SU-DHL-6 (cell line): ENCODE measurements around the gene SELENOS.

Experiments
- EZH2phosphoT487 ChIP-seq: fragments of 200-600 bp; sonication (generic), shearing (Covaris generic); conservative IDR thresholded peaks from 2 replicates; pipeline ENCODE4 v1.6.1; 2018; ENCODE audit warnings: mild to moderate bottlenecking, antibody characterized with exemption, low read length, moderate library complexity, mixed read lengths
- TF ChIP-seq, protein P1 (sequence below): fragments of 200-600 bp; sonication (generic); IDR thresholded peaks from one replicate; pipeline ENCODE4 v1.5.1; 2017; ENCODE audit warnings: antibody characterized with exemption, mild to moderate bottlenecking, low read length, moderate library complexity; ENCODE audit not compliant: insufficient read depth, poor library complexity, severe bottlenecking

DNA sequence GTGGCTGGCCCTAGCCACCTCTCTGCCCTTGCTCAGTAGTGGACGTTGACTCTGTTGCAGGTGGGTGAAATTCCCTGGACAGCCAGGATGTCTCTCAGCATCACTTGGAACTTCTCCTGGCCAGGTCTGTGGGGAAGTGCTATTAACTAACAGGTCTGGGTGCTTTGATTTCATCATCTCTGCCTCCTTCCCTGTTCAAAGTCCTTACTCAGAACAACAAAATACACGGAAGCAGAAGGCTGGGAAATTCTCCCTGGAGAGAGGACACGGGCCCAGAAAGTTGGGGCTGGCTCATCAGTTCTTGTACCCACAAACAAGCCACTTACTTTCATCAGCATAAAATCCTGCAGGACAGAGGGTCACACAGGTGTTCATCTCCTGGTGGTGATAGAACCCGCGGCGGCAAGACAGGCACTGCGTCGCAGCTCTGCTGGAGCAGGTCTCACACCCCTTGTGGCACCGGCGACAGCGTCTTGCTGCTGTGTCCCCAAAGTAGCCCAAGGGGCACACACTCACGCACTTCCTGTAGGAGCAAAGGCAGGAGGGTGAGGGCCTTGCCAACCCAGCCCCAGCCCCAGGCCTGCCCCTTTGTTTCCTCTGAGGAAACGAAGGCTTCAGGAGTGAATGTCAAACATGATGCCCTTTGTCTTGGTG lies 47.4 kb upstream of the SELENOS start:
- TF ChIP-seq, protein P1, sequence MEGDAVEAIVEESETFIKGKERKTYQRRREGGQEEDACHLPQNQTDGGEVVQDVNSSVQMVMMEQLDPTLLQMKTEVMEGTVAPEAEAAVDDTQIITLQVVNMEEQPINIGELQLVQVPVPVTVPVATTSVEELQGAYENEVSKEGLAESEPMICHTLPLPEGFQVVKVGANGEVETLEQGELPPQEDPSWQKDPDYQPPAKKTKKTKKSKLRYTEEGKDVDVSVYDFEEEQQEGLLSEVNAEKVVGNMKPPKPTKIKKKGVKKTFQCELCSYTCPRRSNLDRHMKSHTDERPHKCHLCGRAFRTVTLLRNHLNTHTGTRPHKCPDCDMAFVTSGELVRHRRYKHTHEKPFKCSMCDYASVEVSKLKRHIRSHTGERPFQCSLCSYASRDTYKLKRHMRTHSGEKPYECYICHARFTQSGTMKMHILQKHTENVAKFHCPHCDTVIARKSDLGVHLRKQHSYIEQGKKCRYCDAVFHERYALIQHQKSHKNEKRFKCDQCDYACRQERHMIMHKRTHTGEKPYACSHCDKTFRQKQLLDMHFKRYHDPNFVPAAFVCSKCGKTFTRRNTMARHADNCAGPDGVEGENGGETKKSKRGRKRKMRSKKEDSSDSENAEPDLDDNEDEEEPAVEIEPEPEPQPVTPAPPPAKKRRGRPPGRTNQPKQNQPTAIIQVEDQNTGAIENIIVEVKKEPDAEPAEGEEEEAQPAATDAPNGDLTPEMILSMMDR: no peak
- TF ChIP-seq EZH2phosphoT487: no peak
